NB4 (cell line): ENCODE results near the gene CASP5.

Experiments
- POLR2A ChIP-seq: IDR thresholded peaks from 2 replicates; pipeline ENCODE4 v1.6.1; 2011; ENCODE audit warnings: mild to moderate bottlenecking; ENCODE audit not compliant: insufficient read length; ENCODE audit errors: extremely low read depth
- TF ChIP-seq, protein P1 (sequence below): IDR thresholded peaks from one replicate; pipeline ENCODE4 v1.5.1; 2012; ENCODE audit warnings: low read depth, low read length

DNA sequence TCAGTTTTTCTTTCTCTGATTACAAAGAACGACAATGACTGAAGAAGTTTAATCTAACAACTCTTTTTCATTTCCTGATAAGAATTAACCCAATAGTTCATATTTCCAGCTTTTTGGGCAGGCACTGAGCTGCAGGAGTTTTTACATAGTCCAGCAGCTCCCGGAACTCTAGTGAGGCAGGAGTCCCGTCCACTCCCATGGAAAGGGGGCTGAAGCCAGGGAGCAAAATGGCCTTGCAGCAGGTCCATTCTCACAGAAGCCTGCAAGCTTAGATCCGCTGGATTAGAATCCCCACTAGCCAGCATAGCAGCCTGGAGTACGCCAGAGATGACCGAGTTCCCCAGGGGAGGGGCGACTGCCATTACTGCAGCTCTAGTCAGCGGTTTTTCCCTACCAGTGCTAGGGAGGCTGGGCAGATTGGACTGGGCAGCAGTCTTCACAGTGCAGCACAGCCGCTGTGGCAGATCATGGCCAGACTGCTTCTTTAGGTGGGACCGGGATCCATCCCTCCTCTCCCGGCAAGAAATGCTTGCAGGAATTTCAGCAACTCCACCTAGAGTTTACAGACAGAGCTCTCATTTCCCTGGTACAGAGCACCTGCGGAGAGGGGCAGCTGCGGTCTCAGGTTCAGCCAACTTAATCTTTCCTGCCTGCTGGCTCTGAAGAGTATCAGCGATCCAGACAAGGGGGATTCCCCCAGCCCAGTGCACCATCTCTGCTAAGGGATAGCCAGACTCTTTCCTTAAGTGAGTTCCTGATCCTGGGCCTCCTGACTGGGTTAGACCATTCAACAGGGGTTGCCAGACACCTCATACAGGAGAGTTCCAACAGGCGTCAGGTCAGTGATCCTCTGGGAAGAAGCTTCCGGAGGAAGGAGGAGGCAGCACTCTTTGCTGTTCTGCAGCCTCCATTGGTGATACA is 53.9 kb downstream of the CASP5 start:
- TF ChIP-seq, protein P1, sequence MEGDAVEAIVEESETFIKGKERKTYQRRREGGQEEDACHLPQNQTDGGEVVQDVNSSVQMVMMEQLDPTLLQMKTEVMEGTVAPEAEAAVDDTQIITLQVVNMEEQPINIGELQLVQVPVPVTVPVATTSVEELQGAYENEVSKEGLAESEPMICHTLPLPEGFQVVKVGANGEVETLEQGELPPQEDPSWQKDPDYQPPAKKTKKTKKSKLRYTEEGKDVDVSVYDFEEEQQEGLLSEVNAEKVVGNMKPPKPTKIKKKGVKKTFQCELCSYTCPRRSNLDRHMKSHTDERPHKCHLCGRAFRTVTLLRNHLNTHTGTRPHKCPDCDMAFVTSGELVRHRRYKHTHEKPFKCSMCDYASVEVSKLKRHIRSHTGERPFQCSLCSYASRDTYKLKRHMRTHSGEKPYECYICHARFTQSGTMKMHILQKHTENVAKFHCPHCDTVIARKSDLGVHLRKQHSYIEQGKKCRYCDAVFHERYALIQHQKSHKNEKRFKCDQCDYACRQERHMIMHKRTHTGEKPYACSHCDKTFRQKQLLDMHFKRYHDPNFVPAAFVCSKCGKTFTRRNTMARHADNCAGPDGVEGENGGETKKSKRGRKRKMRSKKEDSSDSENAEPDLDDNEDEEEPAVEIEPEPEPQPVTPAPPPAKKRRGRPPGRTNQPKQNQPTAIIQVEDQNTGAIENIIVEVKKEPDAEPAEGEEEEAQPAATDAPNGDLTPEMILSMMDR = no peak
- TF ChIP-seq POLR2A = no peak
